GM13976 (cell line): Measurements from ENCODE around the gene KLHL15.
"Not testable (repeated sequence)": the region's sequence is repeated elsewhere in the genome, so short reads cannot be mapped to it uniquely, and the experiment has no call there.

ENCODE experiments used
- DNase-seq: peaks from one replicate; pipeline ENCODE4 v3.0.0; 2012; ENCODE audit warnings: low spot score
- in situ Hi-C: fragments of 300-500 bp; cut with MboI; formaldehyde crosslinking; loops from one replicate; pipeline ENCODE4 v1.12.0; 2022; ENCODE audit warnings: low sequenced_read_pairs, mixed read lengths, inconsistent platforms; ENCODE audit not compliant: unreplicated experiment
- TF ChIP-seq, protein P1 (sequence below): IDR thresholded peaks from 2 replicates; pipeline ENCODE4 v1.5.1; 2012; ENCODE audit warnings: borderline replicate concordance, mild to moderate bottlenecking; ENCODE audit not compliant: insufficient read depth; ENCODE audit errors: extremely low read depth, missing control alignments, control extremely low read depth

The KLHL15 gene

DNA sequence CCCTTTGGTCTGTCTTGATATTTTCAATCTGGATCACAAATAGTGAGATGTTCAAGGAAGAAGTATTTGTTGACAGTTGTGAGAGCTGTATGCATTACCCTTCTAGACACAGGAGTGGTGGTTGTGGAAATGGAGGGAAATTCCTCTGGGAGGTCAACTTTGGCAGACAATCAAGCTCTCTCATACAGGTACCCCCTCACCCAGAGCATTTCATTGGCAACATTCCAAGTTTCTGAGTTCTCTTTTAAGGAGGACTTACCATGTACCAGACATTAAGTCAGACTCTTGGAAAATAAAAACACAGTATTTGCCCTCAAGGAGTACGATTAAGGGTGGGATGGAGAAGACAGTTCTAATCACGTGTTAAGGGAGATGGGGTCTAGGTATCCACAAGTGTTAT, 45.3 kb downstream of the KLHL15 start:
- DNase-seq, result no peak
- in situ Hi-C loops, result no loop called here
- TF ChIP-seq, protein P1, sequence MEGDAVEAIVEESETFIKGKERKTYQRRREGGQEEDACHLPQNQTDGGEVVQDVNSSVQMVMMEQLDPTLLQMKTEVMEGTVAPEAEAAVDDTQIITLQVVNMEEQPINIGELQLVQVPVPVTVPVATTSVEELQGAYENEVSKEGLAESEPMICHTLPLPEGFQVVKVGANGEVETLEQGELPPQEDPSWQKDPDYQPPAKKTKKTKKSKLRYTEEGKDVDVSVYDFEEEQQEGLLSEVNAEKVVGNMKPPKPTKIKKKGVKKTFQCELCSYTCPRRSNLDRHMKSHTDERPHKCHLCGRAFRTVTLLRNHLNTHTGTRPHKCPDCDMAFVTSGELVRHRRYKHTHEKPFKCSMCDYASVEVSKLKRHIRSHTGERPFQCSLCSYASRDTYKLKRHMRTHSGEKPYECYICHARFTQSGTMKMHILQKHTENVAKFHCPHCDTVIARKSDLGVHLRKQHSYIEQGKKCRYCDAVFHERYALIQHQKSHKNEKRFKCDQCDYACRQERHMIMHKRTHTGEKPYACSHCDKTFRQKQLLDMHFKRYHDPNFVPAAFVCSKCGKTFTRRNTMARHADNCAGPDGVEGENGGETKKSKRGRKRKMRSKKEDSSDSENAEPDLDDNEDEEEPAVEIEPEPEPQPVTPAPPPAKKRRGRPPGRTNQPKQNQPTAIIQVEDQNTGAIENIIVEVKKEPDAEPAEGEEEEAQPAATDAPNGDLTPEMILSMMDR, result no peak

DNA sequence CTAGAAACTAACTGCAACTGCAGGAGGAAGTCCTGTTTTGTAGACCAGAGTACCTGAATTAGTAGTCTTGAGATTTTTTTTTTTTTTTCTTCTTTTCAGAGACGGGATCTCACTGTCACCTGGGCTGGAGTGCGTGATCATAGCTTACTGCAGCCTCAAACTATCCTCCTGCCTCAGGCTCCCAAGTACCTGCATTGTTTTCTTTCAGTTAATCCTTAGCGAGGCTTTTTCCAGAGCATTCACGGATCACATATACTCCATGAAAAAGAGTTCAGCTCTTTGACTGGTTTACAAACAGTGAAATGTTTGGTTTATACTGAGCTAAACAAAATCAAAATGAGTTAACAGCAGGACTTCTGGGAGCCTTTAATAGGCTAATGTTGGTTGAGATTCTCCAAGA, 45.8 kb downstream of the KLHL15 start:
- DNase-seq, result no peak
- in situ Hi-C loops, result no loop called here
- TF ChIP-seq, protein P1, result no peak

- in situ Hi-C loops, result no loop called here
Measured at GRCh38 chrX:23980011-23980441, 47.0 kb downstream of the KLHL15 start.

DNA sequence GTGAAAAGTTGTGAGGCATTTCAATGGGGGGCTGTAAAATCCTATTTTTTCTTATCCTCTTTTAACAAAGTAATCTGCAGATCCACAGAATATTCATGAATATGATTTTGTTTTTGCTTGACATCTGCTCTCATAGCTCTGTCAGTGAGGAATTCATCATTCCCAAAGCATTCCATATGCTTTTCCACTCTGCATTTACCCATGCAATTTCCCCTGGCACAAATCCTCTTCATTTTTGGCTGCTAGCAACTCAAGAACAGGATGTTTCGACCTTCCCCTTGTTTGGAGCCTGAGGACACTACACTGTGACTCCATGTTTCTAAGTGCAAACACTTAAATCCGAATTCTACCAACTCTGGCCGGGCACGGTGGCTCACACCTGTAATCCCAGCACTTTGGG, 48.5 kb downstream of the KLHL15 start:
- in situ Hi-C loops, result no loop called here
- TF ChIP-seq, protein P1, result no peak
- no peak for DNase-seq

More at GRCh38 chrX:23980011-23980441, 47.0 kb downstream of the KLHL15 start:
- TF ChIP-seq, protein P1, result no peak
- DNase-seq, result no peak

DNA sequence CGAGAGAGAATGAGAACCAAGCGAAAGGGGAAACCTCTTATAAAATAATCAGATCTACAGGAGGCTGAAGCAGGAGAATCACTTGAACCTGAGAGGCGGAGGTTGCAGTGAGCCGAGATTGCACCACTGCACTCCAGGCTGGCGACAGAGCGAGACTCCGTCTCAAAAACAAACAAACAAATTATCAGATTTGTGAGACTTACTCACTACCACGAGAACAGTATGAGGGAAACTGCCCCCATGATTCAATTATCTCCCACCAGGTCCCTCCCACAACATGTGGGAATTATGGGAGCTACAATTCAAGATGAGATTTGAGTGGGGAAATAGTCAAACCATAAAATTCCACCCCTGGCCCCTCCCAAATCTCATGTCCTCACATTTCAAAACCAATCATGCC, 61.4 kb downstream of the KLHL15 start:
- DNase-seq, in situ Hi-C loops: not testable (repeated sequence)

DNA sequence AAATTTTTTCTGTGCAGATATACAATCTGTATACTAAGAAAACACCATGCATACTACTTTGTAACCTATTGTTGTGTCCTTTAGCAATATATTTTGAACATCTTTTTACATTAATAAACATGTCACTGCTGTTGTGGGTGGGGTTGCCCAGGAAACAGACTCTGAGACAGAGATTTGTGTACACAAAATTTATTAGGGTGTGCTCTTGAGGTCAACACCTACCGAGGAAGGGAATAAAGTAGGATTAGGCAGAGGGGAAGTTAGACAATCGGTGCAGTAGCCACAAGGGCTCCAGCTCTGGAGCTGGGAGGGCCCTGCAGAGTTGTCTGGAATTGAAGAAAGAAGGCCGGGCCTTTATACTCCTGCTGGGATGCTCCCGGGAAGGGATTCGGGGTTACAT, 62.8 kb downstream of the KLHL15 start:
- DNase-seq, result no peak
- TF ChIP-seq, protein P1, result no peak
- in situ Hi-C loops, result no loop called here

DNA sequence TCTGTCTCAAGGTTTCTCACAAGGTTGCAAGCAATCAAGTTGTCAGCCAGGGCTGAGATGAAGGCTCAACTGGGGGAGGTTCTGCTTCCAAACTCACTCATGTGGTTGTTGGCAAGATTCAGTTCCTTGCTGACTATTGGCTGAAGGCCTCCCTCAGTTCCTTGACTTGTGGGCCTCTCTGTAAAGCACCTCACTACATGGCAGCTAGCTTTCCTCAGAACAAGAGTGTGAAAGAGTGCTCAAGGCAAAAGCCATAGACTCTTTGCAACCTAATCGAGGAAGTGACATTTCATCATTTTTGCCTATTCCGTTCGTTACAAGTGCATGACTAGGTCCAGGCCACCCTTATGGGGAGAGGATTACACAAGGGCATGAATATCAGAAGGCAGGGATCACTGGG, 67.2 kb downstream of the KLHL15 start:
- no peak for DNase-seq
- in situ Hi-C loops, result no loop called here
- TF ChIP-seq, protein P1, result no peak
